Right atrium auricular region (tissue), 2 donors: ENCODE measurements around the gene PHACTR2. TPM values are rescaled to one million over a fixed set of nuclear protein-coding genes. Genes with fewer than 3 reads are reported as not detected.
A peak's percentile ranks its signal among the peaks of the same experiment; 100 is the strongest.

Experiments used
- DNase-seq: peaks from one replicate; pipeline ENCODE4 v3.0.0-alpha.2; 2019; ENCODE audit warnings: low spot score
- H3K27ac ChIP-seq, 2 donors: fragments of 200-600 bp; sonication (generic); 1 replicate in 1 of 2; 2 replicates in 1 of 2; pipeline ENCODE4 v1.5.1; 2016 to 2019
- H3K27me3 ChIP-seq, 2 donors: fragments of 200-600 bp; sonication (generic); one replicate each; pipeline versions ENCODE4 v1.5.1 to v1.6.0; 2017 to 2019
- H3K36me3 ChIP-seq: fragments of 200-600 bp; sonication (generic); one replicate; pipeline ENCODE4 v1.5.1; 2016
- H3K4me1 ChIP-seq, 2 donors: fragments of 200-600 bp; sonication (generic); one replicate each; pipeline versions ENCODE4 v1.5.1 to v1.6.0; 2017 to 2019
- H3K4me3 ChIP-seq, 2 donors: fragments of 200-600 bp; sonication (generic); 1 replicate in 1 of 2; 2 replicates in 1 of 2; pipeline ENCODE4 v1.5.1; 2017 to 2019; ENCODE audit warnings: mild to moderate bottlenecking in 1 of 2, moderate library complexity in 1 of 2
- H3K9me3 ChIP-seq, 2 donors: fragments of 200-600 bp; sonication (generic); one replicate each; pipeline ENCODE4 v1.5.1; 2019
- total RNA-seq, 2 donors: library from RNA; depleted of rRNA; stranded (reverse); fragments of >200 nt; gene quantifications; one replicate each; pipeline ENCODE4 v1.1.0, GENCODE V29; 2016
- TF ChIP-seq, protein P1 (sequence below), 2 donors: fragments of 200-600 bp; sonication (generic); IDR thresholded peaks; one replicate each; pipeline ENCODE4 v1.5.1; 2019; ENCODE audit warnings: antibody characterized with exemption in 2 of 2

Gene PHACTR2
- total RNA-seq, 2 donors from 2014 or later: 47.6 to 54.4 TPM

DNA sequence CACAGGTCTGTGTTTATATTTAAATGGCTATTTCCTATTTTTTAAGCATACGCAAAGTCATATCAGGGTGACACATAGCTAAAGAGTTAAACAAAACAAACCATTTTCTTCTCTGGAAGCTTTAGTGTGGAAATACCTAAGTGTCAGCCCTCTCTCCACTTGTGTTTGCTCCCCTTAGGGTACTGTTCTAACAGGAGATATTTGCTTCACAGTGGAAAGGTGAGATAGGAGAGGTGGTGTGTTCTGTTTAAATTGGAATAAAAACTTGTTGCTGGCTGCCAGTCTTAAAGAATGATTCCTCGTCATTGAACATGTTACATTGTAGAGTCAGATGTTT lies 18.9 kb downstream of the PHACTR2 start:
- Histone ChIP-seq H3K27ac (peak overlapping the region; percentile 16 to 30), H3K4me1 (peaks cover 0 to 73% of the 10 kb centered on the region in 2 donors)

DNA sequence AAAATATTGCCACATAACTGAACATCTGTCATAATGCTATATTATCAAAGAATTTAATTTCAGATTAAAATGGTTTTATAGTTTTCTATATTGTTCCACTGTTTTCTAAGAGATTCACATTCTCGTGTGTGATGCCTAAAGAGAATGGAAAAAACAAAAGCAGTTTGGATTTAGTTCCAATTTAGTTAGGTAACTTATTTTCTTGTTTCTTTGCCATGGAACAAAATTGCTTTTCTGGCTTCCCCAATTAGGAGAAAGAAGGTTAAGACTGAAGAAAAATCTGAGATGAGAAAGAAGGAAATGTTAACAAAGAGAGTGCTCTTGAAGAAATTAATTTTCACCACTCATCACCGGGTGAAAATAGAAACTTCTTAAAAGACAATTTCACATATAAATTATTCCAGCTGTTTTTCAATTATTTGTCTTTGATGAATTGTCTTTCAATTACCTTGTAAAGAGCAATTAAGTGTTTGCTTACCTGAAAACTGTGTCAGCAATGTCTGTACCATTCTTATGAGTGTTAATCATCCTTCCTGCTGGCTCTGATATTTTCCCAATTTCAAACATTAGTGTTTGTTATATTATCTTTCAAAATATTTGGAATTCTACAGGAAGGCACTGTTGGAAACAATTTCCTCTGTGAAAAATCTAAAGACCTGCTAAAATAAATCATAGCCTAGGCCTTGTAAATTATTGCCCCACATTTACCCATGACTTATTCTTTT lies 19.5 kb downstream of the PHACTR2 start:
- Histone ChIP-seq H3K27ac (peak overlapping the region; percentile 16 to 30), H3K9me3 (no peaks in the 10 kb centered on the region), H3K36me3 (no peaks in the 10 kb centered on the region), H3K4me3 (no peak overlapping the region), H3K27me3 (no peaks in the 10 kb centered on the region), H3K4me1 (peaks cover 0 to 71% of the 10 kb centered on the region in 2 donors)
- DNase-seq: no peak
- TF ChIP-seq, protein P1, sequence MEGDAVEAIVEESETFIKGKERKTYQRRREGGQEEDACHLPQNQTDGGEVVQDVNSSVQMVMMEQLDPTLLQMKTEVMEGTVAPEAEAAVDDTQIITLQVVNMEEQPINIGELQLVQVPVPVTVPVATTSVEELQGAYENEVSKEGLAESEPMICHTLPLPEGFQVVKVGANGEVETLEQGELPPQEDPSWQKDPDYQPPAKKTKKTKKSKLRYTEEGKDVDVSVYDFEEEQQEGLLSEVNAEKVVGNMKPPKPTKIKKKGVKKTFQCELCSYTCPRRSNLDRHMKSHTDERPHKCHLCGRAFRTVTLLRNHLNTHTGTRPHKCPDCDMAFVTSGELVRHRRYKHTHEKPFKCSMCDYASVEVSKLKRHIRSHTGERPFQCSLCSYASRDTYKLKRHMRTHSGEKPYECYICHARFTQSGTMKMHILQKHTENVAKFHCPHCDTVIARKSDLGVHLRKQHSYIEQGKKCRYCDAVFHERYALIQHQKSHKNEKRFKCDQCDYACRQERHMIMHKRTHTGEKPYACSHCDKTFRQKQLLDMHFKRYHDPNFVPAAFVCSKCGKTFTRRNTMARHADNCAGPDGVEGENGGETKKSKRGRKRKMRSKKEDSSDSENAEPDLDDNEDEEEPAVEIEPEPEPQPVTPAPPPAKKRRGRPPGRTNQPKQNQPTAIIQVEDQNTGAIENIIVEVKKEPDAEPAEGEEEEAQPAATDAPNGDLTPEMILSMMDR (IDR thresholded peaks at IDR 0.05): no peak

More for the DNA sequence above, 18.9 kb downstream of the PHACTR2 start:
- TF ChIP-seq, protein P1 (IDR thresholded peaks at IDR 0.05): no peak
- Histone ChIP-seq H3K27me3 (no peaks in the 10 kb centered on the region), H3K9me3 (no peaks in the 10 kb centered on the region), H3K36me3 (no peaks in the 10 kb centered on the region), H3K4me3 (no peak overlapping the region)
- no peak for DNase-seq

DNA sequence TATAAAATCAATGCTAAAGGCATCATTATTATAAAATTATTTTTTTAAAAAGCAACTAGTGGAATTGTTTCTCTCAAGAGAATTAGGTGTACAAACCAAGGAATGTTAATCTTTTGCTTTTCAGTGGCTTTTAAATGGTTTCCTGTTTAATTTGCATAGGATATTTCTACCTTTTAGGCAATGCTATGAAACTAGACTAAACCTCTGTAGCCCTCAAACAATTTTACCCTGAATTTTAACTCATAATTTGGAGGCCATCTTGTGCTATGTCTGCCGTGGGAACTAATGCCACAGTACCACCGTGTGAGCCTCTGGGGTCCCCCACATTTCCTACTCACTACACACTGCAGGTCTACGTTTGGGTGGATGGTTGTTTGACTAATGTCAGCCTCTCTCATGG lies 20.6 kb downstream of the PHACTR2 start:
- DNase-seq: no peak
- Histone ChIP-seq H3K36me3 (no peaks in the 10 kb centered on the region), H3K27me3 (no peaks in the 10 kb centered on the region), H3K4me3 (no peak overlapping the region), H3K9me3 (no peaks in the 10 kb centered on the region), H3K27ac (no peak overlapping the region), H3K4me1 (peaks cover 0 to 71% of the 10 kb centered on the region in 2 donors)
- TF ChIP-seq, protein P1 (IDR thresholded peaks at IDR 0.05): no peak

DNA sequence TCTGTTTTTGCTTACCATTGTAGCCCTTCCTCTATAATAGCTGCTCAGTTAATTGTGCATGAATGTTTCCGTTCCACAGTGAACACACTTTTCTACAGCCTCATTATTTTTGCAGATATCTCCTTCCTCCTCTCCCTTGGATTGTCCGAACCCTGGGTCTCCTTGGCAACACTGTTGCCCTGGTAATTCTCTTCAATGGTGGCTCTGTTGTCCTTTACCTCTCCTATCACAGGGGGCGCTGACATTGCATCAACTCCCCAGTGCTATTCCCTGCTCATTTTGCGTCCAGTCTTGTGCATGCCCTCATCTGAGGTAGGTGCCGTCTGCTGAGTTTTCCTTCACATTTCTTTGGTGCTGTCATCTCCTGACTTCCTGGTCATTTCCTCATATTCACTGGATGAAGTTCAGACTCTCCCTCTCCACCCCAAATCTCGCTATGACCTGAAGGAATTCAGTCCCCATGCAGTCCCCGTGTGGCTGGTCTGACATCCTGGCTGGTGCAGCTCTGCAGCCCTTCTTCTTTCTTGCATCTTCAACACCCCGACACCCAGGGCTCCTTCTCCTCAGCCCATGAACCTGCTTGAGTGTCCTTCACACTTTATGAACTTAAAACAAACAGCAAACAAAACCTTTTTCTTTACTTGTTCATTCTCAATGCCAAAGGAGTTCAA lies 21.1 kb downstream of the PHACTR2 start:
- Histone ChIP-seq H3K27ac (no peak overlapping the region), H3K36me3 (no peaks in the 10 kb centered on the region), H3K4me1 (peaks cover 0 to 71% of the 10 kb centered on the region in 2 donors), H3K9me3 (no peaks in the 10 kb centered on the region), H3K4me3 (no peak overlapping the region), H3K27me3 (no peaks in the 10 kb centered on the region)
- no peak for DNase-seq
- TF ChIP-seq, protein P1 (IDR thresholded peaks at IDR 0.05): no peak

DNA sequence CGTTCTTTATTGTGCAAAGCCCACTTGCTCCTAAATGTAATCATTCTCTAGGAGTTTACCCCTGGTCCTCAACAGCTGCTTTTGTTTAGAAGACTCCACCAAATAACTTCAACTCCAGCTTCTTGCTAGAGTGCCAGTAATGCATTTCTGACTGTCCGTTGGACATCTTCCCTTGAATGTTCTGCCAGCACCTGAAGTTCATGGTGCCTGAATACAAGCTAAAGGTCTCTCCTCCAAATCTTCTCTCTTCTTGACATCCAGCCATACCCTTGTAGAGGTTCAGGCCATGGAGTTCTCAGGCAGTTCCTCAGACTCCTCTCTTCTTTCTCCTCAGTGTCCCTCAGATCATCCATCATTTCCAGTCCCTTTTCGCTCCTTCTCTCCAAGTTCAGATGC lies 21.7 kb downstream of the PHACTR2 start:
- Histone ChIP-seq H3K27me3 (no peaks in the 10 kb centered on the region), H3K36me3 (no peaks in the 10 kb centered on the region), H3K27ac (no peak overlapping the region), H3K4me1 (peaks cover 0 to 71% of the 10 kb centered on the region in 2 donors), H3K4me3 (no peak overlapping the region), H3K9me3 (no peaks in the 10 kb centered on the region)
- DNase-seq: no peak
- TF ChIP-seq, protein P1 (IDR thresholded peaks at IDR 0.05): no peak
